HL-60 (cell line): ENCODE measurements around the gene DHRS3.

Source experiments
- DNase-seq, 2 experiments: peaks; one replicate each; pipeline ENCODE4 v3.0.0-alpha.2; 2010 to 2020; ENCODE audit warnings: low read depth in 1 of 2, low spot score in 1 of 2
- H3K27ac ChIP-seq: fragments of 250-450 bp; sonication (Bioruptor Pico); replicated peaks from 2 replicates; pipeline ENCODE4 v1.5.1; 2020; ENCODE audit warnings: mild to moderate bottlenecking, moderate library complexity
- H3K27me3 ChIP-seq: fragments of 250-450 bp; sonication (Bioruptor Pico); 2 replicates; pipeline ENCODE4 v1.5.1; 2021; ENCODE audit warnings: mild to moderate bottlenecking, moderate library complexity; ENCODE audit not compliant: insufficient read depth, poor library complexity, severe bottlenecking
- H3K4me3 ChIP-seq: replicated peaks from 2 replicates; pipeline ENCODE4 v1.5.1; 2011; ENCODE audit warnings: mild to moderate bottlenecking, control low read depth, low read length; ENCODE audit not compliant: insufficient read depth
- CTCF ChIP-seq: IDR thresholded peaks from one replicate; pipeline ENCODE4 v1.5.1; 2011; ENCODE audit warnings: low read length, control low read depth, inconsistent platforms; ENCODE audit not compliant: insufficient read depth
- GABPA ChIP-seq: IDR thresholded peaks from 2 replicates; pipeline ENCODE4 v1.6.1; 2012; ENCODE audit warnings: low read depth
- POLR2AphosphoS5 ChIP-seq: IDR thresholded peaks from 2 replicates; pipeline ENCODE4 v1.6.1; 2012; ENCODE audit warnings: low read depth
- REST ChIP-seq: IDR thresholded peaks from 2 replicates; pipeline ENCODE4 v1.6.1; 2012; ENCODE audit warnings: low read depth; ENCODE audit not compliant: insufficient replicate concordance
- SPI1 ChIP-seq: IDR thresholded peaks from 2 replicates; pipeline ENCODE4 v1.6.1; 2012; ENCODE audit warnings: low read depth, mild to moderate bottlenecking, borderline replicate concordance

Gene DHRS3

GRCh38 chr1:12555411-12556367 lies 62.3 kb downstream of the DHRS3 start:
- Histone ChIP-seq H3K27me3 (no peaks in the 10 kb centered on the region), H3K27ac (no peak overlapping the region), H3K4me3 (no peak overlapping the region)
- TF ChIP-seq CTCF (no peak), POLR2AphosphoS5 (no peak), SPI1 (no peak)
- DNase-seq, result no peak

GRCh38 chr1:12554521-12555305 lies 63.3 kb downstream of the DHRS3 start:
- no peak overlapping the region for H3K4me3 ChIP-seq
- no peak for TF ChIP-seq SPI1
- no peak for TF ChIP-seq CTCF
- DNase-seq, result no peak
- H3K27me3 ChIP-seq, result no peaks in the 10 kb centered on the region
- no peak overlapping the region for H3K27ac ChIP-seq

- Histone ChIP-seq H3K27ac (no peak overlapping the region), H3K27me3 (no peaks in the 10 kb centered on the region), H3K4me3 (no peak overlapping the region)
- DNase-seq, result no peak
- TF ChIP-seq REST, result no peak
- no peak for TF ChIP-seq CTCF
- TF ChIP-seq SPI1, result no peak
- no peak for TF ChIP-seq POLR2AphosphoS5
- TF ChIP-seq GABPA, result no peak
These were observed 64.0 kb downstream of the DHRS3 start for GRCh38 chr1:12553963-12554362.

- DNase-seq, result no peak
- no peak overlapping the region for H3K27ac ChIP-seq
- no peaks in the 10 kb centered on the region for H3K27me3 ChIP-seq
- no peak overlapping the region for H3K4me3 ChIP-seq
- TF ChIP-seq SPI1 (no peak), REST (no peak), POLR2AphosphoS5 (no peak), GABPA (no peak), CTCF (no peak)
These were observed 64.8 kb downstream of the DHRS3 start for GRCh38 chr1:12552951-12553921.
